C4-2B (cell line): ENCODE measurements around the gene CRACR2B.

Experiments
- ZFX ChIP-seq: fragments of 450-650 bp; IDR thresholded peaks from 2 replicates; pipeline ENCODE4 v1.6.1; 2017
- TF ChIP-seq, protein P1 (sequence below): fragments of 450-650 bp; conservative IDR thresholded peaks from 2 replicates; pipeline ENCODE4 v1.5.1; 2017; ENCODE audit warnings: mild to moderate bottlenecking

DNA sequence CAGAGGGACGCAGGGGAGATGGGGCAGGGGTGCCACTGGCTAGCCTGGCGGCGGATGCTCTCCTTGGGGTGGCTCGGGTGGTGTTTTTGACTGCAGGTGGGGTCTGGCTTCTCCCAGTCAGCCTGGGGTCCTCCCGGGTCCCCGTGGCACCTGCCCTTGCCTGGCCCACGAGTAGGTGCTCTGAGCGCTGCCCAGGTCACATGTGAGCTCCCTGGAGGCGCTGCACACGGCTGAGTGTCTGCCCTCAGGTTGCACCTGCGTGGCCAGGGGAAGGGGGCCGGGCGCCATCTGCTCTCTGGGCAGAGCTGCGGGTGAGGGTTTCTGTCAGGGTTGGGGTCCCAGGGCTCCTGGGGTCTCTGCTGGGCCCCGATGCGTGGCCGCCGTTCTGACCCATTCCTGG lies 20.2 kb downstream of the CRACR2B start:
- TF ChIP-seq, protein P1, sequence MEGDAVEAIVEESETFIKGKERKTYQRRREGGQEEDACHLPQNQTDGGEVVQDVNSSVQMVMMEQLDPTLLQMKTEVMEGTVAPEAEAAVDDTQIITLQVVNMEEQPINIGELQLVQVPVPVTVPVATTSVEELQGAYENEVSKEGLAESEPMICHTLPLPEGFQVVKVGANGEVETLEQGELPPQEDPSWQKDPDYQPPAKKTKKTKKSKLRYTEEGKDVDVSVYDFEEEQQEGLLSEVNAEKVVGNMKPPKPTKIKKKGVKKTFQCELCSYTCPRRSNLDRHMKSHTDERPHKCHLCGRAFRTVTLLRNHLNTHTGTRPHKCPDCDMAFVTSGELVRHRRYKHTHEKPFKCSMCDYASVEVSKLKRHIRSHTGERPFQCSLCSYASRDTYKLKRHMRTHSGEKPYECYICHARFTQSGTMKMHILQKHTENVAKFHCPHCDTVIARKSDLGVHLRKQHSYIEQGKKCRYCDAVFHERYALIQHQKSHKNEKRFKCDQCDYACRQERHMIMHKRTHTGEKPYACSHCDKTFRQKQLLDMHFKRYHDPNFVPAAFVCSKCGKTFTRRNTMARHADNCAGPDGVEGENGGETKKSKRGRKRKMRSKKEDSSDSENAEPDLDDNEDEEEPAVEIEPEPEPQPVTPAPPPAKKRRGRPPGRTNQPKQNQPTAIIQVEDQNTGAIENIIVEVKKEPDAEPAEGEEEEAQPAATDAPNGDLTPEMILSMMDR, result no peak
- no peak for TF ChIP-seq ZFX
